CD8-positive, alpha-beta memory T cell (primary cell): Measurements from ENCODE around the gene MRPL14. TPM values are rescaled to one million over a fixed set of nuclear protein-coding genes. Genes with fewer than 3 reads are reported as not detected.

ENCODE experiments used
- CTCF ChIA-PET: fragments of 350-600 bp; sonication (Branson Sonifier 250); formaldehyde crosslinking; loops from one replicate; lab custom pipeline; 2021; ENCODE audit warnings: antibody characterized with exemption; lab: Charles Lee
- POLR2A ChIA-PET: fragments of 350-600 bp; sonication (Branson Sonifier 250); formaldehyde crosslinking; loops from one replicate; lab custom pipeline; 2021; ENCODE audit warnings: antibody characterized with exemption; lab: Charles Lee
- DNase-seq, 5 donors: peaks; one replicate each; pipeline versions ENCODE4 v3.0.0 to v3.0.0-alpha.2; 2020 to 2022; ENCODE audit warnings: mixed read lengths in 1 of 5
- H3K27ac ChIP-seq: one replicate; pipeline ENCODE4 v1.7.0; 2013; ENCODE audit warnings: low read depth, mild to moderate bottlenecking, low read length, moderate library complexity
- H3K27me3 ChIP-seq: 2 replicates; pipeline ENCODE4 v1.7.0; 2013; ENCODE audit warnings: low read length, mild to moderate bottlenecking; ENCODE audit not compliant: insufficient read depth, poor library complexity, severe bottlenecking
- H3K36me3 ChIP-seq: 2 replicates; pipeline ENCODE4 v1.7.0; 2013; ENCODE audit warnings: mild to moderate bottlenecking, low read length, moderate library complexity; ENCODE audit not compliant: insufficient read depth
- H3K4me1 ChIP-seq: 2 replicates; pipeline ENCODE4 v1.7.0; 2013; ENCODE audit warnings: mild to moderate bottlenecking, low read length, moderate library complexity; ENCODE audit not compliant: insufficient read depth
- H3K4me3 ChIP-seq: 2 replicates; pipeline ENCODE4 v1.7.0; 2013; ENCODE audit warnings: mild to moderate bottlenecking, low read length
- H3K9me3 ChIP-seq: 2 replicates; pipeline ENCODE4 v1.7.0; 2013; ENCODE audit warnings: mild to moderate bottlenecking, low read length
- H3K27ac Mint-ChIP-seq, 8 donors: one replicate each; pipeline ENCODE4 v1.8.0; 2020 to 2021; ENCODE audit warnings: mixed read lengths in 8 of 8, mild to moderate bottlenecking in 6 of 8, inconsistent platforms in 3 of 8, moderate library complexity in 3 of 8
- H3K27me3 Mint-ChIP-seq, 2 donors: one replicate each; pipeline ENCODE4 v1.8.0; 2020 to 2021; ENCODE audit warnings: mixed read lengths in 2 of 2, mild to moderate bottlenecking in 1 of 2, moderate library complexity in 1 of 2
- H3K36me3 Mint-ChIP-seq, 3 donors: one replicate each; pipeline ENCODE4 v1.8.0; 2020 to 2021; ENCODE audit warnings: mixed read lengths in 3 of 3, inconsistent platforms in 1 of 3, mild to moderate bottlenecking in 1 of 3
- H3K4me1 Mint-ChIP-seq, 3 donors: one replicate each; pipeline ENCODE4 v1.8.0; 2020 to 2021; ENCODE audit warnings: mixed read lengths in 3 of 3, inconsistent platforms in 1 of 3, mild to moderate bottlenecking in 1 of 3
- H3K4me3 Mint-ChIP-seq, 7 donors: one replicate each; pipeline ENCODE4 v1.8.0; 2020 to 2021; ENCODE audit warnings: mixed read lengths in 7 of 7, mild to moderate bottlenecking in 6 of 7, moderate library complexity in 4 of 7, inconsistent platforms in 2 of 7
- H3K9me3 Mint-ChIP-seq, 5 donors: one replicate each; pipeline ENCODE4 v1.8.0; 2020 to 2022; ENCODE audit warnings: mixed read lengths in 5 of 5, mild to moderate bottlenecking in 3 of 5, moderate library complexity in 2 of 5, inconsistent platforms in 1 of 5
- polyA plus RNA-seq: library from polyadenylated mRNA; unstranded; fragments of 300-500 nt; fragmentation: Illumina TruSeq; gene quantifications from one replicate; pipeline ENCODE4 v1.2.3, GENCODE V29; 2021
- total RNA-seq, 2 experiments: library from RNA; stranded (reverse); gene quantifications; one replicate each; pipeline ENCODE4 v1.2.3, GENCODE V29; 2021

Gene MRPL14
- total and polyA plus RNA-seq, 3 experiments from 2014 or later, result 48.5 to 108 (median 48.7) TPM

DNA sequence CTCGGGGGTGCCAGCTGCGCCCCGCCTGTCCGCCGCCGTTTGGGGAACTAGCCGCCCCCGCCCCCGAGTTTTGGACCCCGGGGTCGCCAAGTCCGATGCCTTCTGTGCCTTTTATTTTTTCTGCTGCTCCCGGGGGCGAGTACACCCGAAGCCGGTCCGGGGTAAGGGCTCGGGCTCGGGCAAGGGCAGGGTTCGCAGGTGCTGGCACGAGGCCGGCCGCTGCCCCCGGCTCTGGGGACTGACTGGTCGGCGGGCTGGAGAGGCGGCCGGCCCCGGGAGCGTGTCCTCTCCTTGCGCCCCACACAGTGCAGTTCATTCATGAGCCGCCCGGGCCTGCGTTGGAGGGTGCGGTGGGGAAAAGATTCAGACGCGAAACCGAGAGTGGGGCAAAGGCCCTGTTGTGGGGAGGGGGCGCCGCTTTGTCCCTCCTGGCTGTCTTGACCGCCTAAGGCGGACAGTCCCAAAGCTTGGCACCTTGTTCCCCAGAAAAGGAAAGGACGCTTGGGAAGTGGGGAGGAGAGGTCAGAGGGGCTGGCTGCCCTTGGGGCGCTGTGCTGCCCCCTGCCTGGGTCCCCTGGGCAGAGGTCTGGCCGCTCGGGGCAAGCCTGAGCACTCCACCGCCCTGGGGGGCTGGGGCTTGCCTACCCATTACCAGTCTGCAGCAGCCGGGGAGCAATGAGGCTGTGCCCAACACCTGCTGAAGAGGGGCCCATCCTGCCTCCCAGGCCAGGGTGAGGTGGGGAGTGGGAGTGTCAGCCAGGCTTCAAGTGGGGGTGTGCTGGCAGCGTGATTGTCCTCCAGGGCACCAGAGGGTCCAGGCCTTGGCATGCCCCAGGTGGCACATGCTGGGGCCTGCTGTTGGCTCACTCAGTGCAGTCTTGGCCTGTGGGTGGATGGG, 1.0 kb upstream of the MRPL14 start:
- Histone ChIP-seq H3K36me3 (no peaks in the 10 kb centered on the region), H3K27ac (peak overlapping the region; percentile 59), H3K27me3 (no peaks in the 10 kb centered on the region), H3K4me3 (peak overlapping the region; percentile 61), H3K4me1 (peaks cover 46% of the 10 kb centered on the region), H3K9me3 (no peaks in the 10 kb centered on the region)
- Mint-ChIP-seq H3K9me3 (no peaks in the 10 kb centered on the region), H3K36me3 (peaks cover 0 to 7% (median 2%) of the 10 kb centered on the region in 3 donors), H3K4me3 (peak overlapping the region; percentile 75 to 96 (median 88)), H3K27me3 (peaks cover 0 to 2% of the 10 kb centered on the region in 2 donors), H3K27ac (peak overlapping the region in 6 of 8 donors; percentile 15 to 92 (median 73)), H3K4me1 (peaks cover 46 to 69% (median 49%) of the 10 kb centered on the region in 3 donors)
- POLR2A ChIA-PET, result interaction anchor here (0.7 kb wide), 1 partner anchor 16 kb away, joined by 7 read pairs; no protein-coding TSS in a partner anchor
- CTCF ChIA-PET, result no interaction called here
- peak in 2 of 5 donors; percentile 17 to 52 for DNase-seq

DNA sequence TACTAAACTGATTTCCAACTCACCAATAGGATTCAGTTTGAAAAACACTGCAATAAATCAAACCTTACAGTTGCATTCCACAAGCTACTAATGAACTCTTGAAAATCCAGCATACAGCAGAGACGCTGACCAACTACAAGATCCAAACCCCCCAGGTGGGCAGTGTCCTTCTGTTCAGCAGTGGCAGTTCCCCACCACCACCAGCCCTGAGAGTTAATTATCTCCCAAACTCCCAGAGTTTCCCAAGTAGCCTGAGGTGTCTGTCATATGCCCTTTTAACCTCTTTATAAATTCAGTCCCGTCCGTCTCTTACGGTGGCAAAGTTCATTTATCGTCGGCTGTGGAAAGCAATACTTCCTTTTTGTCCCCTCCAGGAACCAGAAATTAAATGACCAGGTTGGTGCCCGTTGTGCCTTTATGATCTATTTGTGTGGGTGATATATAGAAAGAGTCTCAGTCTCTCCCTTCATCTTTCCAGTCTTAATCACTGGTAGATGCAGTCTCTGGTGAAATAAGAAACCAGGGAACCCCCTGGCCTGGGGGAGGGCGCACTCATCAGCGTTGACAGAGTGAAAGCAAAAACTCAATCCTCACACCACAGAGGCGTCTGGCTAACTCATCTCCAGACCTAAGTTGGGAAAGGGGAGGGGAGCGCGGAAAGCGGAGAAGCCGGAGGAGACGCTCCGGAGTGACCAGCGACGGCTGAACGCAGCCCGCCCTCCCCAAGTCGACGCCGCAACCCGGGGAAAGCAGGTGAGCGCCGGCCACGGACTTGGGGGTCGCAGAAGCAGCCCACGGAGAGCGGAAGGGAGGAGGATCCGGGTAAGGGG, 717 bp downstream of the MRPL14 start:
- H3K36me3 ChIP-seq, result no peaks in the 10 kb centered on the region
- H3K4me3 ChIP-seq, result peak overlapping the region; percentile 55
- H3K27me3 ChIP-seq, result no peaks in the 10 kb centered on the region
- peaks cover 56% of the 10 kb centered on the region for H3K4me1 ChIP-seq
- H3K9me3 ChIP-seq, result no peaks in the 10 kb centered on the region
- peaks cover 0 to 7% (median 2%) of the 10 kb centered on the region in 3 donors for H3K36me3 Mint-ChIP-seq
- ChIA-PET POLR2A (no interaction called here), CTCF (no interaction called here)
- H3K27me3 Mint-ChIP-seq, result peaks cover 0 to 2% of the 10 kb centered on the region in 2 donors
- H3K27ac ChIP-seq, result peak overlapping the region; percentile 78
- no peaks in the 10 kb centered on the region for H3K9me3 Mint-ChIP-seq
- H3K27ac Mint-ChIP-seq, result peak overlapping the region; percentile 84 to 100 (median 96)
- DNase-seq, result peak; percentile 47 to 78 (median 58)
- H3K4me3 Mint-ChIP-seq, result peak overlapping the region; percentile 88 to 96 (median 91)
- H3K4me1 Mint-ChIP-seq, result peaks cover 51 to 68% (median 58%) of the 10 kb centered on the region in 3 donors

DNA sequence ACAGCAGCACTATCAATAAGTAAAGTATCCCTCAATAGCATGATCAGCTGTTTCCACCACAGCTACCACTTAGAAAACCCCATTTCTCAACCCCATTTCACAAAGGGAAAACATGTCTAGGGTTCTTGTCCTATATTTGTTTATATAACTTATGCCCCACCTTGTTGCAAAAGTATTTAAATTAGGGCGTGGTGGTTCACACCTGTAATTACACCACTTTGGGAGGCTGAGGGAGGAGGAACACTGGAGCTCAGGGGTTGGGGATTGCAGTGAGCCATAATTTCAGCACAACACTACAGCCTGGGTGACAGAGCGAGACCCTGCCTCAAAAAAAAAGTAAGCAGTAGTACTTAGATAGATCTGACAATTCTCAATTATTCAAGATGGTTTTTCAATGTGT, 3.7 kb downstream of the MRPL14 start:
- Histone ChIP-seq H3K36me3 (no peaks in the 10 kb centered on the region), H3K9me3 (no peaks in the 10 kb centered on the region), H3K4me3 (peak overlapping the region; percentile 34), H3K27me3 (no peaks in the 10 kb centered on the region), H3K4me1 (peaks cover 77% of the 10 kb centered on the region), H3K27ac (no peak overlapping the region)
- H3K27ac Mint-ChIP-seq, result peak overlapping the region; percentile 67 to 89 (median 84)
- H3K4me1 Mint-ChIP-seq, result peaks cover 67 to 76% (median 70%) of the 10 kb centered on the region in 3 donors
- peak overlapping the region; percentile 39 to 80 (median 66) for H3K4me3 Mint-ChIP-seq
- H3K27me3 Mint-ChIP-seq, result peaks cover 0 to 2% of the 10 kb centered on the region in 2 donors
- H3K9me3 Mint-ChIP-seq, result no peaks in the 10 kb centered on the region
- peak in 1 of 5 donors; percentile 7 for DNase-seq
- H3K36me3 Mint-ChIP-seq, result peaks cover 0 to 12% (median 4%) of the 10 kb centered on the region in 3 donors
- CTCF ChIA-PET, result interaction anchor here (1.2 kb wide), 1 partner anchor 48 kb away, joined by 3 read pairs; no protein-coding TSS in a partner anchor
- POLR2A ChIA-PET, result interaction anchor here (0.5 kb wide), 1 partner anchor 1231 kb away, joined by 3 read pairs; no protein-coding TSS in a partner anchor

DNA sequence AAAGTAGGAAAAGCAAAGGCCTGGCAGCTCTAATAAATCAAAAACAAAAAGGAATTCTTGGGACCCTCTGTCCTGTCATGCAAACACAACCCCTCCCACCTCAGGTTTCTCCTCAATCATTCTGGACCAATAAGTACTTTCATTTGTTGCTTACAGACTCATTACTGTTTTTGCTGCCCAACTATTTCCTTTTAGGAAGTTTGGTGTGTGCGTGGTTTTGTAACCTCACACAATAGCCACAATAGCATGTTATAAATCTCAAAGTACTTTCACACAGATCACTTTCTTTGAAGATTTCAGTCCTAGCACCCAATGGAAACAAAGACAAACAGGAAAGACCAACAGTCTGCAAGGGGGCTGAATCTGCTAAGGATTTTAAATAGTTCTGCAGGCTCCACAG, 4.5 kb downstream of the MRPL14 start:
- CTCF ChIA-PET, result interaction anchor here (1.2 kb wide), 1 partner anchor 48 kb away, joined by 3 read pairs; no protein-coding TSS in a partner anchor
- Histone ChIP-seq H3K4me1 (peaks cover 73% of the 10 kb centered on the region), H3K27ac (no peak overlapping the region), H3K27me3 (no peaks in the 10 kb centered on the region), H3K36me3 (no peaks in the 10 kb centered on the region), H3K4me3 (peak overlapping the region; percentile 34), H3K9me3 (no peaks in the 10 kb centered on the region)
- Mint-ChIP-seq H3K36me3 (peaks cover 0 to 15% (median 4%) of the 10 kb centered on the region in 3 donors), H3K9me3 (no peaks in the 10 kb centered on the region), H3K4me1 (peaks cover 71 to 78% (median 76%) of the 10 kb centered on the region in 3 donors), H3K27me3 (peaks cover 0 to 2% of the 10 kb centered on the region in 2 donors), H3K4me3 (peak overlapping the region; percentile 39 to 80 (median 66)), H3K27ac (peak overlapping the region; percentile 67 to 89 (median 84))
- DNase-seq, result peak in 2 of 5 donors; percentile 31 to 55
- POLR2A ChIA-PET, result interaction anchor here (0.5 kb wide), 1 partner anchor 1231 kb away, joined by 3 read pairs; no protein-coding TSS in a partner anchor

DNA sequence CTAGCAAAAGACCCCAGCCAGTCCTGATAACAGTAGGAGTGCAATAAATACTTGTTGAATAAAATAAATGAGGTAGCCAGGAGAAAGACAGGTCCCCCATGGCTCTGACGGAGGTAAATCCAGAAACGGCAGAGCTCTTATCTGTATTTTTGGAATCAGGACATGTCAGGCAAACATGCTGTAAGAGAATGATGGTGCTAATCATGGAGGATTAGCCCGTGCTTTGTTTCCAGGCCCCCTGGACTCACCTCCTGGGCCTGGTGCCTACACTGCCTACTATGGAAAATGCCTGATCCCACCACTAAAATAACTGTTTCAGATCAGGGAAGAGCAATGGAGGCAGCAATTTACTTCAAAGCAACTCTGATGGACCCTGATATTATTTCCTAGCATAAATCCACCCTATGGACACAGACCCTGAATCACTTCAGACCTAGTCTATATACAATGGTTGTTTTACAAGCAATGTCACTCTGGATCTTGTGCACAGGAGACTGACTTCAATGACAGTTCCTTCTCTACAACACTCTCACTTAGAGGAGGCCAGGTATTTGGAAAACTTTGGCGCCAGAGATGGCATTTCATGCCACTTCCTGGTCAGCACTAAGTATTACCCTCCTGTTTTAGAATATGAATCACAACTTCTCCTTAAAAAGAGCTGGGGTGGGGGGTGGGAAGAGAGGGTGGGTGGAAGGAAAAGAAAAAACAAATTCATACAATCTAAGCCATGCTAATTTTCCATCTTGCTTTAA, 6.4 kb downstream of the MRPL14 start:
- Histone ChIP-seq H3K4me1 (peaks cover 83% of the 10 kb centered on the region), H3K36me3 (no peaks in the 10 kb centered on the region), H3K4me3 (no peak overlapping the region), H3K27me3 (no peaks in the 10 kb centered on the region), H3K27ac (no peak overlapping the region), H3K9me3 (no peaks in the 10 kb centered on the region)
- Mint-ChIP-seq H3K27me3 (no peaks in the 10 kb centered on the region), H3K36me3 (peaks cover 0 to 20% (median 4%) of the 10 kb centered on the region in 3 donors), H3K9me3 (no peaks in the 10 kb centered on the region), H3K27ac (peak overlapping the region; percentile 10 to 81 (median 68)), H3K4me3 (peak overlapping the region in 2 of 7 donors; percentile 21 to 49), H3K4me1 (peaks cover 76 to 88% (median 84%) of the 10 kb centered on the region in 3 donors)
- ChIA-PET POLR2A (no interaction called here), CTCF (interaction anchor here (0.6 to 0.7 kb wide), 2 partner anchors 24 to 500 kb away, joined by 3 read pairs; no protein-coding TSS in a partner anchor)
- DNase-seq, result no peak

DNA sequence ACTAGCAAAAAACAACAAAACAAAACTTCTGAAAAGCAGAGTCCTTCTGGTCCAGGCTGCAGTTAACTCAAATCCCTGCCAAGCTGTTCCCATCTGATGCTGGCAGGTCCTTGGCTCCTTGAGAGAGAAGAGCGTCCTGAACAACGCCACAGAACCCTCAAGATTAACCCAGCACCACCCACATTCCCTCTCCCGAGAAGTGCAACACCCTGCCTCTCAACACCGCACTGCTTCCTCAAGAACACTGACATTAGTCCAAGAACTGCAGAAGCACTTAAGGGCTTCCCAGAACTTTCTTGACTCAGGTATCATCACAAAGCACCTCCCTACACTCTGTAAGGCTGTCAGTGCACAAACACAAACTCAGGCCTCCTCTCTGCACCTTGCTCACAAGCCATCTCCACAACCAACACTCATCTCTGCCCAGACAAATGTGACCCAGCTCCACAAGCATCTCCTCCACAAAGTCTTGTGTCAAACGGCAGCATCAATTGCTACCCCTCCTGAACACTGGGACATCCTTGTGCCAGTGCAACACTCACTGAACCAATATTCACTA, 7.5 kb downstream of the MRPL14 start:
- H3K27ac Mint-ChIP-seq, result peak overlapping the region in 7 of 8 donors; percentile 5 to 94 (median 47)
- CTCF ChIA-PET, result no interaction called here

More for the DNA sequence above, 7.5 kb downstream of the MRPL14 start:
- Mint-ChIP-seq H3K36me3 (peaks cover 0 to 27% (median 5%) of the 10 kb centered on the region in 3 donors), H3K4me3 (peak overlapping the region in 3 of 7 donors; percentile 1 to 35 (median 10)), H3K27me3 (no peaks in the 10 kb centered on the region), H3K9me3 (no peaks in the 10 kb centered on the region), H3K4me1 (peaks cover 75 to 85% (median 83%) of the 10 kb centered on the region in 3 donors)
- peak overlapping the region; percentile 4 for H3K27ac ChIP-seq
- no peaks in the 10 kb centered on the region for H3K36me3 ChIP-seq
- H3K27me3 ChIP-seq, result no peaks in the 10 kb centered on the region
- H3K4me3 ChIP-seq, result no peak overlapping the region
- POLR2A ChIA-PET, result no interaction called here
- no peak for DNase-seq
- no peaks in the 10 kb centered on the region for H3K9me3 ChIP-seq
- H3K4me1 ChIP-seq, result peaks cover 72% of the 10 kb centered on the region
